Ascending aorta (tissue), 2 donors: ENCODE results near the gene PRRC2C. TPM values are rescaled to one million over a fixed set of nuclear protein-coding genes. Genes with fewer than 3 reads are reported as not detected.

ENCODE experiments used
- DNase-seq, 2 donors: peaks; one replicate each; pipeline ENCODE4 v3.0.0-alpha.2; 2019; ENCODE audit warnings: low spot score in 2 of 2
- H3K27ac ChIP-seq, 2 donors: fragments of 200-600 bp; sonication (generic); one replicate each; pipeline ENCODE4 v1.5.1; 2016 to 2017; ENCODE audit warnings: mild to moderate bottlenecking in 1 of 2
- H3K27me3 ChIP-seq: fragments of 200-600 bp; sonication (generic); one replicate; pipeline ENCODE4 v1.5.1; 2017
- H3K36me3 ChIP-seq, 2 donors: fragments of 200-600 bp; sonication (generic); one replicate each; pipeline ENCODE4 v1.5.1; 2016
- H3K4me1 ChIP-seq, 2 donors: fragments of 200-600 bp; sonication (generic); one replicate each; pipeline ENCODE4 v1.5.1; 2016 to 2017; ENCODE audit warnings: mild to moderate bottlenecking in 1 of 2
- H3K4me3 ChIP-seq, 2 donors: fragments of 200-600 bp; sonication (generic); one replicate each; pipeline ENCODE4 v1.5.1; 2016 to 2017; ENCODE audit warnings: mild to moderate bottlenecking in 1 of 2
- H3K9me3 ChIP-seq, 2 donors: fragments of 200-600 bp; sonication (generic); one replicate each; pipeline ENCODE4 v1.5.1; 2016
- intact Hi-C: fragments of 100-400 bp; cut with DNase I; formaldehyde crosslinking; loops from one replicate; pipeline ENCODE4 v1.15.1; 2023
- total RNA-seq: library from RNA; depleted of rRNA; stranded (reverse); fragments of >200 nt; gene quantifications from one replicate; pipeline ENCODE4 v1.1.0, GENCODE V29; 2016
- TF ChIP-seq, protein P1 (sequence below), 3 experiments: fragments of 200-600 bp in 2 of 3; fragments of 450-650 bp in 1 of 3; sonication (generic) in 2 of 3; IDR thresholded peaks; one replicate each; pipeline ENCODE4 v1.5.1; 2016 to 2019; ENCODE audit warnings: antibody characterized with exemption in 3 of 3, mild to moderate bottlenecking in 1 of 3, moderate library complexity in 1 of 3

The PRRC2C gene
- total RNA-seq, 1 donor from 2014 or later: 46.3 TPM

DNA sequence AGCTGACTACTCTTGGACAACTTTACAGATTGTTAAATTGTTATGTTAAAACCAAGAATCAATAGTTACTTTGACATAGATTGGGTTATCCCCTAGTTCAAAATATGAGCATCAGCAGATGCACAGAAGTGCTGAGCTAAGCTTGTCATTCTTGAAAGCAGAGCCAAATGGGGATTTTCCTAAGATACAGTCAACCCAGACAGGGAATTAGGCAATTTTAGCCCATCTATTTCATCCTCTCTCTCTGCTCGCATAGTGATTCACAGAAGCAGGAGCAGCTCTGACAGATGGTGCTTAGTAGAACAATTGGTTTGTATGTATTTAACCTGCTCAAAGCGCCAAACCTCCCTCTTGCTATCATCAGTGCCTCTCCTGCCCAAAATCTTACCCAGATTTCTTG, 27.9 kb upstream of the PRRC2C start:
- H3K27ac ChIP-seq: no peak overlapping the region
- no peaks in the 10 kb centered on the region for H3K36me3 ChIP-seq
- TF ChIP-seq, protein P1, sequence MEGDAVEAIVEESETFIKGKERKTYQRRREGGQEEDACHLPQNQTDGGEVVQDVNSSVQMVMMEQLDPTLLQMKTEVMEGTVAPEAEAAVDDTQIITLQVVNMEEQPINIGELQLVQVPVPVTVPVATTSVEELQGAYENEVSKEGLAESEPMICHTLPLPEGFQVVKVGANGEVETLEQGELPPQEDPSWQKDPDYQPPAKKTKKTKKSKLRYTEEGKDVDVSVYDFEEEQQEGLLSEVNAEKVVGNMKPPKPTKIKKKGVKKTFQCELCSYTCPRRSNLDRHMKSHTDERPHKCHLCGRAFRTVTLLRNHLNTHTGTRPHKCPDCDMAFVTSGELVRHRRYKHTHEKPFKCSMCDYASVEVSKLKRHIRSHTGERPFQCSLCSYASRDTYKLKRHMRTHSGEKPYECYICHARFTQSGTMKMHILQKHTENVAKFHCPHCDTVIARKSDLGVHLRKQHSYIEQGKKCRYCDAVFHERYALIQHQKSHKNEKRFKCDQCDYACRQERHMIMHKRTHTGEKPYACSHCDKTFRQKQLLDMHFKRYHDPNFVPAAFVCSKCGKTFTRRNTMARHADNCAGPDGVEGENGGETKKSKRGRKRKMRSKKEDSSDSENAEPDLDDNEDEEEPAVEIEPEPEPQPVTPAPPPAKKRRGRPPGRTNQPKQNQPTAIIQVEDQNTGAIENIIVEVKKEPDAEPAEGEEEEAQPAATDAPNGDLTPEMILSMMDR (IDR thresholded peaks at IDR 0.05): no peak
- no peaks in the 10 kb centered on the region for H3K27me3 ChIP-seq
- intact Hi-C loops: no loop called here
- H3K4me3 ChIP-seq: no peak overlapping the region
- H3K4me1 ChIP-seq: no peaks in the 10 kb centered on the region
- no peak for DNase-seq
- H3K9me3 ChIP-seq: no peaks in the 10 kb centered on the region

DNA sequence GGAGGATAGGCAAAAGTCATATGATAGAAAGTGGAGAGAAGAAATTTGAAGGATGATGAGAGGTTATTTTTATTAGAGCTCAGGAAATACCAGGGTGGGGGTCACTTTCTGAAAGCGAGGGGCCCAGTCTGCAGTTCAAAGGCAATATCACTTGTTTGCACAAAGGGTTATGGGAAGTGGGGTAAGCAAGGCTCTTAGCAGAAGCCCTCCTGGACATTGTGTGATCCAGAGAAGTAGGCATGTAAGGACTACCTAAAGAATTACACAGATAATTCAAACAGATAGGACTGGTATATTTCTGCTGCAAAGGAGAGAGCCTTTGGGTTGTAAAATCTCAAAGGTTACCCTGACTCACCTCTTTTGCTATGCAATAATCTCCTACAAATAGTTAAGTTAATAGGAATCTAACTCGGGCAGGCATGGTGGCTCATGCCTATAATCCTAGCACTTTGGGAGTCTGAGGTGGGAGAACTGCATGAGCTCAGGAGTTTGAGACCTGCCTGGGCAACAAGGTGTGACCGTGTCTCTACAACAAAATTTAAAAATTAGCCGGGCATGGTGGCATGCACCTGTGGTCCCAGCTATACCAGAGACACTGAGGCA, 25.2 kb upstream of the PRRC2C start:
- no peak overlapping the region for H3K4me3 ChIP-seq
- TF ChIP-seq, protein P1 (IDR thresholded peaks at IDR 0.05): no peak
- no peak for DNase-seq
- no peaks in the 10 kb centered on the region for H3K9me3 ChIP-seq
- H3K27ac ChIP-seq: no peak overlapping the region
- intact Hi-C loops: no loop called here
- no peaks in the 10 kb centered on the region for H3K4me1 ChIP-seq
- no peaks in the 10 kb centered on the region for H3K27me3 ChIP-seq
- H3K36me3 ChIP-seq: no peaks in the 10 kb centered on the region

DNA sequence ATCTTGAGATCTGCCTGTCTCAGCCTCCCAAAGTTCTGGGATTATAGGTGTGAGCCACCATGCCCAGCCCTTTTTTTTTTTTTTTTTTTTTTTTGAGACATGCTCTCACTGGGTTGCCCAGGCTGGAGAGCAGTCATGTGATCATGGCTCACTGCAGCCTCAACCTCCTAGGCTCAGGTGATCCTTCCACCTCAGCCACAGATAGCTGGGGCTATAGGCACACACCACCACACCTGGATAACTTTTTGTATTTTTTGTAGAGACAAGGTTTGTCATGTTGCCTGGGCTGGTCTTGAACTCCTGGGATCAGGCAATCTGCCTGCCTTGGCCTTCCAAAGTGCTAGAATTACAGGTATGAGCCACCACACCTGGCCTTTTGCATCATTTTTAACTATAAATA, 17.7 kb upstream of the PRRC2C start:
- Histone ChIP-seq H3K4me1 (peaks cover 0 to 3% of the 10 kb centered on the region in 2 donors), H3K27ac (peak overlapping the region; percentile 81 to 83)
- intact Hi-C loops: loop anchor here (2.0 kb wide), 1 partner anchor 17 kb away; the partner anchor contains the start of gene PRRC2C

DNA sequence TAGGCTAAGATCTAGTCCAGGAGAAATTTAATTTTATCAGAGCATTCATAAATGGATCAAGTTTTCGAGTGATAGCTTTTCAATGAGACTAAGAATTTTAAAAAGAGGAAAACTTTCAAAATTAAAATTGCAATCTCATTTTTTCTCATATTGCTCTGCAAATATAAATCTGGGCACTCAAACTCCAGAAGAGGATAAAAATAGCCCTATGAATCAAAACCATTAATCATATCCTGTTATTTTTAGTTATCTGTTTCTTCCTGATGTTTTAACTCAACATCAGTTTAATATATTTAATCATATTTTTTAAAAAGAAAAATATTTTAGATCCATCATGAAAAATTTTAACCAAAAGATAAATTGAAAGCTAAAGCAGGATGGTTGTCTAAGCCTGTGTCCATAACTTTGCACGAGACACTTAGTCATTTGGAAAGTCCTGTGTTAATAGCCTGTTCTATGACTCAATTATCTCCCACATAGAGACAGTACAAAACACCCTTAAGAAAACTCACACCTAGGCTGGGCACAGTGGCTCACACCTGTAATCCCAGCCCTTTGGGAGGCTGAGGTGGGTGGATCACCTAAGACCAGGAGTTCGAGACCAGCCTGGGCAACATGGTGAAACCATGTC, 17.1 kb upstream of the PRRC2C start:
- Histone ChIP-seq H3K27me3 (no peaks in the 10 kb centered on the region), H3K36me3 (no peaks in the 10 kb centered on the region), H3K9me3 (no peaks in the 10 kb centered on the region), H3K4me1 (peaks cover 0 to 3% of the 10 kb centered on the region in 2 donors), H3K4me3 (no peak overlapping the region), H3K27ac (peak overlapping the region; percentile 81 to 83)
- DNase-seq: no peak
- intact Hi-C loops: loop anchor here (2.0 kb wide), 1 partner anchor 17 kb away; the partner anchor contains the start of gene PRRC2C
- TF ChIP-seq, protein P1 (IDR thresholded peaks at IDR 0.05): no peak

More for the DNA sequence above, 17.7 kb upstream of the PRRC2C start:
- no peak for DNase-seq
- TF ChIP-seq, protein P1 (IDR thresholded peaks at IDR 0.05): no peak
- Histone ChIP-seq H3K4me3 (no peak overlapping the region), H3K9me3 (no peaks in the 10 kb centered on the region), H3K36me3 (no peaks in the 10 kb centered on the region), H3K27me3 (no peaks in the 10 kb centered on the region)

DNA sequence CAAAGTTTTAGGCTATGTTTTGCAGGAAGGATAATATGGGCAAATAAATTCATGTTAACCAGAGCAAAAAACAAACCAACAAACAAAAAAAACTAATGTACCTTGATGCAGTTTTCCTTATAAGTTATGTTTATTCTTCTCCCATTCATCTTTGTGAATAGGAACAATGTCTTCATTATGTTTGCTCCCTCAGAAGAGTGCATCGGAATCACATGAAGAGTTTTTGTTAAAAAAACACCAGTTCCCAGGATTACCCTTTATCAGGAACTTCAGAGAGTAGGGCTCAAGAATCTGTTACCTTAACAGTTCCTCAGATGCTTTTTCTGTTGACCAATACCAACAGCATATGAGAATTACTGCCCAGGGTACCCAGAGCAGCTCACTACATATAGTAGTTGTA, 14.6 kb upstream of the PRRC2C start:
- Histone ChIP-seq H3K27me3 (no peaks in the 10 kb centered on the region), H3K9me3 (no peaks in the 10 kb centered on the region), H3K27ac (no peak overlapping the region), H3K4me3 (no peak overlapping the region), H3K36me3 (no peaks in the 10 kb centered on the region), H3K4me1 (peaks cover 0 to 6% of the 10 kb centered on the region in 2 donors)
- no peak for DNase-seq
- intact Hi-C loops: loop anchor here (5.0 kb wide), 1 partner anchor 33 kb away; no protein-coding TSS in a partner anchor
- TF ChIP-seq, protein P1 (IDR thresholded peaks at IDR 0.05): no peak
